Mammary epithelial cell (primary cell): ENCODE data around the gene CHST5.

ENCODE experiments used
- CTCF ChIP-seq, 2 donors: IDR thresholded peaks in 1 of 2; conservative IDR thresholded peaks in 1 of 2; 2 replicates each; pipeline ENCODE4 v1.5.1; 2011 to 2012; ENCODE audit warnings: inconsistent platforms in 2 of 2, low read length in 2 of 2, mild to moderate bottlenecking in 2 of 2, control low read depth in 1 of 2, low read depth in 1 of 2; ENCODE audit not compliant: insufficient read depth in 1 of 2; ENCODE audit errors: extremely low read depth in 1 of 2
- EZH2 ChIP-seq: IDR thresholded peaks from 2 replicates; pipeline ENCODE4 v1.6.1; 2012; ENCODE audit warnings: low read length, inconsistent platforms, borderline replicate concordance

GRCh38 chr16:75506107-75506506 is 29.8 kb downstream of the CHST5 start:
- TF ChIP-seq EZH2, result no peak
- TF ChIP-seq CTCF (conservative IDR thresholded peaks at IDR 0.05 in 1 of 2, IDR thresholded peaks at IDR 0.05 in 1 of 2; ENCODE audit: extremely low read depth in 1 of 2, insufficient read depth in 1 of 2, low read depth in 1 of 2, low read length in 2 of 2), result no peak
